Measurements from ENCODE around the gene VENTX.

- TF ChIP-seq CTCF (conservative IDR thresholded peaks at IDR 0.05) (no peak), ZFX (IDR thresholded peaks at IDR 0.05) (no peak)
Measured at GRCh38 chr10:133247681-133248333, 10.2 kb downstream of the VENTX start.

Data from C4-2B (cell line).